Activated T-cell treated with anti-CD3 and anti-CD28 coated beads, Interleukin-2, amount 50 U/mL, for 72 hours (primary cell): Measurements from ENCODE around the gene SMIM15. TPM values are rescaled to one million over a fixed set of nuclear protein-coding genes. Genes with fewer than 3 reads are reported as not detected.

Experiments
- total RNA-seq, 2 donors: library from RNA; stranded (reverse); gene quantifications; one replicate each; pipeline ENCODE4 v1.2.3, GENCODE V29; 2022

SMIM15 gene
- total RNA-seq, 2 donors from 2014 or later, result 71.8 to 78.1 TPM

Other genes with a start within 250 kb of the SMIM15 start
- gene ERCC8, start 217.4 kb downstream of the SMIM15 start, total RNA-seq, result 10 to 100 TPM; 10.4 to 11.3 TPM
- gene NDUFAF2, start 217.3 kb downstream of the SMIM15 start, total RNA-seq, result 10 to 100 TPM; 29.0 to 29.6 TPM
- 1 to 10 TPM; 6.9 to 8.6 TPM for gene ZSWIM6, start 169.8 kb upstream of the SMIM15 start, total RNA-seq